Stimulated activated CD8-positive, alpha-beta memory T cell treated with anti-CD3 and anti-CD28 coated beads, Interleukin-12 subunit alpha, Interleukin-12 subunit beta, amount 100 ng/mL, for 24 hours (primary cell): Measurements from ENCODE around the gene PIGX.

Source experiments
- DNase-seq: peaks from one replicate; pipeline ENCODE4 v3.0.0-alpha.2; 2020; ENCODE audit errors: extremely low read depth

Gene PIGX

GRCh38 chr3:196711838-196712513, at the start of gene PIGX, which contains the start of gene CEP19:
Gene PIGX, plus strand, starts transcription at chr3:196712377.
Gene CEP19, minus strand, starts transcription at chr3:196712250. Its CDS starts 3,593 bp downstream, at chr3:196708657.
- peak; percentile 65 for DNase-seq

GRCh38 chr3:196662711-196663571, 49.2 kb upstream of the PIGX start:
- no peak for DNase-seq

DNA sequence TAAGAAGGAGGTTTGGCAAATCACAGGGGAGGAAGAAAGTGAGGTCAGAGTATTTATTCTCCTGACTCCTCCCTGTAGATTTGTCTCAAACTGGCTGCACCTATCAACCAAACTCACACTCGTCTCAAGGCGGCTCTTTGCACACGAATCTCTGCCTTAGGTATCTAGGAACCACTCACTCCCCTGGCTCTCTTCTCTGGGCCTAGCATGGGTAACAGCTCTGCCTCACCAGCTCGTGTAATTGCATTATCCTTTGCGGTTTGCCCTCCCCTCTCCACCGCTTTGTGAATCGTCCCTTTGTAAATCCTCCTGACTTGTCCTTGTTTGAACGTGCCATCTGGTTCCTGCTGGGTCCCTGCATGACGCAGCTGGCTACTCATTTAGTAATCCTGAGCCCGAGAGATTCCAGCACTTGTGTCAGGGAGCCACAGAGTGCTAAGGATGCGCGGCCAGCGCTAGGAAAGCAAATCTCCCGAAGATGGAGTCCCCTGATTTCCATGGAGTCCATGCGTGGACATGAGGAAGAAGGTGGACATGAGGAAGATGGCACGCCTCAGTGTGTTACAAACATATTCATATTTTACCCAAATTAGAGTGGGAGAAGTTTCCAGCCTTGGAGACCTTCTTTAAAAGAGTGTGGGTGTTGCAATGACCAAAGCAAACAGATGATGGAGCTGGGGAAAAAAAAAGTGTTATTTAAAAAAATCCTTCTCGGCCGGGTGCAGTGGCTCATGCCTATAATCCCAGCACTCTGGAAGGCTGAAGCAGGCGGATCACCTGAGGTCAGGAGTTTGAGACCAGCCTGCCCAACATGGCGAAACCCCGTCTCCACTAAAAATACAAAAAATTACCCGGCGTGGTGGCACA, 45.9 kb upstream of the PIGX start:
- DNase-seq, result no peak

GRCh38 chr3:196667056-196667825, 44.9 kb upstream of the PIGX start:
- DNase-seq, result no peak

- DNase-seq, result no peak
These were observed 41.8 kb upstream of the PIGX start for GRCh38 chr3:196670339-196670738.

- no peak for DNase-seq
These were observed 38.5 kb upstream of the PIGX start for GRCh38 chr3:196673632-196674031.

DNA sequence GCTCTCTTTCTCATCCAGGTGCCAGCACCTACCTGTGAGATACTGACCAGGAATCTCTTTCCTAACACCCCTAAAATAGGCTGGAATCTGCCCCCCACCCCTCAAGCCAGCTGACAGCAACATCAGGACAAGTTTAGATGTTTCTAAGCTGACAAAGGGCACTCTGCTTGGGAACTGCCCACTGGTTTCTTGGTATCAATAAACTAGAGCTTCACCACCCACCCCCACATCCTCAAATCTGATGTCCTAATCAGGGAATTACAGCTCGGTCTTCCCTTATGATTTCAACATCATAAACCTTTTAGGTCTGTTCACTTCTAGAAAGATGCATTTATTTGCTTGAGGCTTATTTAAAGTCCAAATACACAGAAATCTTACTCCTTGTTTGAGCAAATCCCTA, 34.8 kb upstream of the PIGX start:
- no peak for DNase-seq

GRCh38 chr3:196677931-196678330, 34.2 kb upstream of the PIGX start:
- no peak for DNase-seq

GRCh38 chr3:196684548-196685407, 27.4 kb upstream of the PIGX start:
- DNase-seq, result peak; percentile 28

DNA sequence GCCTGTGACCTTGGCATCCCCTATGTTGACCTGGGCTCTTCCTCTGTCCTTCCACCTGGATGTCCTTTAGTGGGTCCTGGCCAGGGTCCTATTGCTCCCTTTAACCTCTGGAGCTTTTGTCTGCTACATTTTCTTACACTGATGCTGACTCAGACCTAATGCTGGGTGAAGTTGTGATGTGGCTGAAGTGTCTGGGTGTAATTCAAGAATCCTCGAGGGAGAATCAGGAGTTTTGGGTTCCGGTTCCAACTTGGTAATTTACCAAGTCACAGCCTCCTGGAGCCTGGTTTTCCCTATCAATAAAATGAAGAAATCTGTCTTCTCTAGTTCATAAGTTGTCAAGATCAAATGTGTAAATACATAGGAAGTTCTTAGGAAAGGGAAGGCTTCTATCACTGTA, 25.7 kb upstream of the PIGX start:
- no peak for DNase-seq

GRCh38 chr3:196688349-196688748, 23.8 kb upstream of the PIGX start:
- no peak for DNase-seq

GRCh38 chr3:196689941-196690660, 22.1 kb upstream of the PIGX start:
- no peak for DNase-seq

- no peak for DNase-seq
These were observed 20.8 kb upstream of the PIGX start for GRCh38 chr3:196691386-196691785.

GRCh38 chr3:196694202-196694638, 18.0 kb upstream of the PIGX start:
- DNase-seq, result no peak

DNA sequence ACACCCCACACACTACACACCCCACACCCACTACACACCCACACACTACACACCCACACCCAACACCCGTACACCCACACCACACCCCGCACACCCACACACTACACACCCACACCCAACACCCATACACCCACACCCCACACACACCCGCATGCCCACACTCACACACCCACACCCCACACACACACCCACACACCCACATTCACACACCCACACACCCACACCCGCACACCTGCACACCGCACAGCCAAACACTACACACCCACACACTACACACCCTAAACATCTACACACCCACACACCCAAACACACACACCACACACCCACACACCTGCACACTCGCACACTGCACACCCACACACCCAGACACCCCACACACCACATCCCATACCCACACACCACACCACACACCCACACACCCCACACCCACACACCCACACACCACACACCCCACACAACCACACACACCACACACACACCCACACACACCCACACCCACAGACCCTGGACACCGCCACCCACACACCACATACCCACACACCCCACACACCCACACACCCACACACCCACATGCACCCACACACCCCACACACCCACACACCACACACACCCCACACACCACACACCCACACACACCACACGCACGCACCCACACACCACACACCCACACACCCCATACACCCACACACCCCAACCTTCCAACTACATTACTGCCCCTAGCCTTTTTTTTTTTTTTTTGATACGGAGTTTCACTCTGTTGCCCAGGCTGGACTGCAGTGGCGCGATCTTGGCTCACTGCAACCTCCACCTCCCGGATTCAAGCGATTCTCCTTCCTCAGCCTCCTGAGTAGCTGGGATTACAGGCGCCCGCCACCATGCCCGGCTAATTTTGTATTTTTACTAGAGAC, 17.0 kb upstream of the PIGX start:
- no peak for DNase-seq

DNA sequence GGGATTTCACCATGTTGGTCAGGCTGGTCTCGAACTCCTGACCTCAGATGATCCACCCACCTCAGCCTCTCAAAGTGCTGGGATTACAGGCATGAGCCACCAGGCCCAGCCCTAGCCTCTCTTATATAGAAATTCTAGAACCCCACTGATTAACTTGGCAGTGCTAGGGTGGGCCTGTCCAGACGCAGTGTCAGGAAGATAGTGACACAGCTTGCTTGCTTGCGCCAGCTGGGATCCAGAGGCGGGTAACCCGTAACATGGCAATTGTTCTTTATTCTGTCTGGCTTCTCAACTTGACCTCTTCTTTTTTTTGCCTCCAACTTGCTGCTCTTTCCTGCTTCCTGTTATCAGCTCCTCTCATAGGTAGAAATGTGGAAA, 16.3 kb upstream of the PIGX start:
- DNase-seq, result no peak

- DNase-seq, result no peak
These were observed 14.9 kb upstream of the PIGX start for GRCh38 chr3:196697270-196697669.

DNA sequence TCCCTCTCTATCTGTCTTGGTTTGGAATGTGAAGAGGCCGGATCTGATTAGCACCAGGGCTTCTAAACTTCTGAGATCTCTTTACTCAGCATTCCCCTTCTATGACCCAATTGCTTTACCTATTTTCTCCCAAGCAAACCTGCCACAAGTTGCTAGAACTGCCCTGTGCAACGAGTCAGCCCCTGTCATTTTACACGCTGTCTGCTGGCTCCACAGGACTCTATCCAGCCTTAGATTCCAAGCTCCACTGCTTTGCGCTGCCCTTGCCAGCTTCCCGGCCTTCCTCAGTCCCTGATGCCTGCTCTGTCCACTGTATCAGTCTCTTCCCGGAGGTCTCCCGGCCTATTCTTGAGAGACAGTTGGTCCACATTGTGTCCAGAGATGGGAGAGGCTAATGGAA, 12.4 kb upstream of the PIGX start:
- no peak for DNase-seq

DNA sequence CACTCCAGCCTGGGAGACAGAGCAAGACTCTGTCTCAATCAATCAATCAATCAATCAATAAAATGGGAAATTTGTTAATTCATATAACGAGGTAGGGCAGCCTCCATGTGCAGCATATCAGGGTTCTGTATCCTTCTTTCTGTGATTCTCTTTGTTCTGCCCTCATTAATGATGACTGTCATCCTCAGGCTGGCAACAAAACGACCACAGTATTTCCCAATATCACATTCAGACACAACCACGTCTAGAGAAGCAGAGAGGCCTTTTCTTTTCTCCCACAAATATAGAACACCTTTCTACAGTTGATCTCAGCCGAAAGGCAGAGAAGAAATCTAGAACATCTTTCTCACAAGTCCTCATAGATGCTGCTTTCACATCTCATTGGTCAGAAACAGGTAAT, 11.4 kb upstream of the PIGX start:
- no peak for DNase-seq
